Suprapubic skin (tissue), 4 donors: ENCODE results near the gene RAB6B. TPM values are rescaled to one million over a fixed set of nuclear protein-coding genes. Genes with fewer than 3 reads are reported as not detected.

Experiments used
- DNase-seq, 2 donors: peaks; one replicate each; pipeline ENCODE4 v3.0.0-alpha.2; 2019; ENCODE audit warnings: low spot score in 2 of 2
- H3K27ac ChIP-seq: fragments of 200-600 bp; sonication (generic); one replicate; pipeline ENCODE4 v1.5.1; 2019
- H3K27me3 ChIP-seq: fragments of 200-600 bp; sonication (generic); one replicate; pipeline ENCODE4 v1.5.1; 2019
- H3K36me3 ChIP-seq: fragments of 200-600 bp; sonication (generic); one replicate; pipeline ENCODE4 v1.5.1; 2019
- H3K4me1 ChIP-seq: fragments of 200-600 bp; sonication (generic); one replicate; pipeline ENCODE4 v1.5.1; 2019
- H3K4me3 ChIP-seq: fragments of 200-600 bp; sonication (generic); one replicate; pipeline ENCODE4 v1.5.1; 2019; ENCODE audit warnings: mild to moderate bottlenecking
- H3K9me3 ChIP-seq: fragments of 200-600 bp; sonication (generic); one replicate; pipeline ENCODE4 v1.5.1; 2019
- EP300 ChIP-seq: sonication (generic); formaldehyde crosslinking; IDR thresholded peaks from one replicate; pipeline ENCODE4 v1.6.1; 2017; ENCODE audit warnings: antibody characterized with exemption
- POLR2A ChIP-seq, 2 donors: fragments of 450-650 bp; IDR thresholded peaks; one replicate each; pipeline ENCODE4 v1.6.1; 2017; ENCODE audit warnings: antibody characterized with exemption in 2 of 2, mild to moderate bottlenecking in 2 of 2, moderate library complexity in 2 of 2
- POLR2AphosphoS5 ChIP-seq, 3 donors: sonication (generic); formaldehyde crosslinking; IDR thresholded peaks; one replicate each; pipeline ENCODE4 v1.6.1; 2017; ENCODE audit warnings: antibody characterized with exemption in 3 of 3
- WGBS: methylation state at CpG from one replicate; pipeline ENCODE4 v1.1.5; 2018; 5-methylcytosine and 5-hydroxymethylcytosine counted together
- total RNA-seq, 4 donors: library from RNA; depleted of rRNA; stranded (reverse); fragments of >200 nt; gene quantifications; one replicate each; pipeline ENCODE4 v1.1.0, GENCODE V29; 2016
- TF ChIP-seq, protein P1 (sequence below), 2 donors: fragments of 200-600 bp in 1 of 2; fragments of 450-650 bp in 1 of 2; sonication (generic) in 1 of 2; IDR thresholded peaks; one replicate each; pipeline ENCODE4 v1.5.1; 2016 to 2019; ENCODE audit warnings: antibody characterized with exemption in 2 of 2, mild to moderate bottlenecking in 1 of 2, moderate library complexity in 1 of 2

The RAB6B gene
- total RNA-seq, 4 donors from 2014 or later = 0.34 to 1.3 (median 0.83) TPM

DNA sequence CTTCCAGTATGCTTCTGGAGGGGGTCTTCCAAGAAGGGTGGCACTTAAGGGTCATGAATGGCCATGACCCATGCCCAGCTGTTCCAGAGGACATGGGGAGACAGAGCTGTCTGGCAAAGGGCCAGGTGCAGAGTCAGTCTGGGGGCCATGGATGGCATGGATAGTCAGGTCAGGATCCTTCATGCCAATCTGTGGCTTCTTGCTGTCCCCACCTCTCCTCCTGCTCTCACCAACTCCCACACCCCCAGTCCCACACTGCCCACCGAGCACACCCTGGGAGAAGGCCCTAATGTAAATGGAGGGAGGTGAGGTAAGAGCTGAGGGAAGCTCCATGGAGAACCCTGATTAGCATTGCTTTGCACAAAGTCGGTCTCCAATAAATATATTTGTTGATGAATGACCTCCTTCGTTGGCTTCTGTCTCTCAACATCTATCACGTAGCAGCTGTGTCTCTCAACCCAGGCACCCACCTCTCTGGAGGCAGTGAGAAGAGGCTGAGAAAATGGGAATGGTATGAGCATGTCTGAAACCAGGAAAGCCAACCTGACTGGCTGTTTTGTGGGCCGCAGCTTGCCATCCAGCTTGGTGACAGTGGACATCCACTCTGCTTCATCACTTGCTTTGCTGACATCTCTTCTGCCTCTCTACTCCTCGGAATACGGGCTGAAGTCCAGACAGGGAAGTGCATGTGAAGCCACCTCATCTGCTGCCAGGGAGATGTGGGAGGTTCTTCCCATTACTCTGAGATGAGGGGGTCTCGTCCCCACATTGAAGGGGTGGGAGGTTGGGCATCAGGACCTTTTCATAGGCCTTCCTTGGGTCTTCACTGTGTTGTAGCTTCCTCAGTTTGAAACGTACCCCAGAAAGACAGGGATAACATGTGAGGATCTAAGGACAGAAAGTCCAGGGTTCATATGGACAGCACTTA lies 37.7 kb upstream of the RAB6B start:
- peak; percentile 10 to 67 for DNase-seq
- H3K4me3 ChIP-seq = no peak overlapping the region
- no peaks in the 10 kb centered on the region for H3K36me3 ChIP-seq
- WGBS = 96% methylated on average over 9 of the region's 9 CpGs
- no peak overlapping the region for H3K27ac ChIP-seq
- TF ChIP-seq, protein P1, sequence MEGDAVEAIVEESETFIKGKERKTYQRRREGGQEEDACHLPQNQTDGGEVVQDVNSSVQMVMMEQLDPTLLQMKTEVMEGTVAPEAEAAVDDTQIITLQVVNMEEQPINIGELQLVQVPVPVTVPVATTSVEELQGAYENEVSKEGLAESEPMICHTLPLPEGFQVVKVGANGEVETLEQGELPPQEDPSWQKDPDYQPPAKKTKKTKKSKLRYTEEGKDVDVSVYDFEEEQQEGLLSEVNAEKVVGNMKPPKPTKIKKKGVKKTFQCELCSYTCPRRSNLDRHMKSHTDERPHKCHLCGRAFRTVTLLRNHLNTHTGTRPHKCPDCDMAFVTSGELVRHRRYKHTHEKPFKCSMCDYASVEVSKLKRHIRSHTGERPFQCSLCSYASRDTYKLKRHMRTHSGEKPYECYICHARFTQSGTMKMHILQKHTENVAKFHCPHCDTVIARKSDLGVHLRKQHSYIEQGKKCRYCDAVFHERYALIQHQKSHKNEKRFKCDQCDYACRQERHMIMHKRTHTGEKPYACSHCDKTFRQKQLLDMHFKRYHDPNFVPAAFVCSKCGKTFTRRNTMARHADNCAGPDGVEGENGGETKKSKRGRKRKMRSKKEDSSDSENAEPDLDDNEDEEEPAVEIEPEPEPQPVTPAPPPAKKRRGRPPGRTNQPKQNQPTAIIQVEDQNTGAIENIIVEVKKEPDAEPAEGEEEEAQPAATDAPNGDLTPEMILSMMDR (IDR thresholded peaks at IDR 0.05) = no peak
- TF ChIP-seq POLR2AphosphoS5 (IDR thresholded peaks at IDR 0.05) (no peak), EP300 (no peak), POLR2A (IDR thresholded peaks at IDR 0.05) (no peak)
- H3K9me3 ChIP-seq = no peaks in the 10 kb centered on the region
- H3K4me1 ChIP-seq = peaks cover 7% of the 10 kb centered on the region
- no peaks in the 10 kb centered on the region for H3K27me3 ChIP-seq

DNA sequence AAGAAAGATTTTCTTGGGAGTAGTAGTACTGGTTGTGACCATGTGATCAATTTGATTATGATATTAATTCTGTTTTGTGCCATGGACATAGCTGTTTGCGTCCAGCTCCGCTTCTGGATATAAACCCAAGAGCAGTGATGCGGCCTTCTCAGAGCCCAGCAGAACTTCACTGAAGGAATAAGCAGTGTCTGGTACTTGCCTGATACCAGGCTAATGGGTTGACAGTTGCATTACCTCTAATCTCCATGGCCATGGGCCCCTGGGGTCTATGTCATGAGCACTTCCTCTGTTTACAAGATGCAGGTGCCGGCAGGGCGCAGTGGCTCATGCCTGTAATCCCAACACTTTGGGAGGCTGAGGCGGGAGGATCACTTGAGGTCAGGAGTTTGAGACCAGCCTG lies 36.3 kb upstream of the RAB6B start:
- DNase-seq = peak in 1 of 2 donors; percentile 56
- H3K27ac ChIP-seq = no peak overlapping the region
- H3K9me3 ChIP-seq = no peaks in the 10 kb centered on the region
- H3K4me3 ChIP-seq = no peak overlapping the region
- H3K27me3 ChIP-seq = no peaks in the 10 kb centered on the region
- no peaks in the 10 kb centered on the region for H3K36me3 ChIP-seq
- H3K4me1 ChIP-seq = peaks cover 13% of the 10 kb centered on the region
- WGBS = 92% methylated on average over 6 of the region's 6 CpGs
- TF ChIP-seq EP300 = no peak
- TF ChIP-seq, protein P1 (IDR thresholded peaks at IDR 0.05) = no peak
- no peak for TF ChIP-seq POLR2A (IDR thresholded peaks at IDR 0.05)
- no peak for TF ChIP-seq POLR2AphosphoS5 (IDR thresholded peaks at IDR 0.05)

DNA sequence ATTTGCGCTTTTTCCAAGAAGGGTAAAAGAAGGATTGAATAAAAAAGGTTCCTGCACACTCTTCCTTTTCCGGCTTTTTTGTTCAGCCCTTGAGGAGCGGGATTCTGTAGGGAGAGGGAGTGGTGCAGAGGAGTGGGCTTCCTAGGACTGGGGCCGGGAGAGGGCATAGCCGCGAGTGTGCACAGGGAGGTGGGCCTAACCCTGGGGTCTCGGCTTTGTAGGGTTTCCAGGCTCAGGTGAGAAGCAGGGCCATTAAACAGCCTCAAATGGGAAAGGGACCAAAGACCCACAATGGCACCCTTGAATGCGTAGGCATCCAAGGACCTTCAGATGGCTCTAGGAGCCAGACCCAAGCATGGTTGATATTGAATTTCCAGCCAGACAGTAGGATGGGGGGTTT lies 35.4 kb upstream of the RAB6B start:
- Histone ChIP-seq H3K4me3 (no peak overlapping the region), H3K27me3 (no peaks in the 10 kb centered on the region), H3K36me3 (no peaks in the 10 kb centered on the region), H3K27ac (no peak overlapping the region), H3K9me3 (no peaks in the 10 kb centered on the region), H3K4me1 (peaks cover 16% of the 10 kb centered on the region)
- WGBS = 94% methylated on average over 8 of the region's 8 CpGs
- no peak for TF ChIP-seq POLR2AphosphoS5 (IDR thresholded peaks at IDR 0.05)
- peak in 1 of 2 donors; percentile 61 for DNase-seq

DNA sequence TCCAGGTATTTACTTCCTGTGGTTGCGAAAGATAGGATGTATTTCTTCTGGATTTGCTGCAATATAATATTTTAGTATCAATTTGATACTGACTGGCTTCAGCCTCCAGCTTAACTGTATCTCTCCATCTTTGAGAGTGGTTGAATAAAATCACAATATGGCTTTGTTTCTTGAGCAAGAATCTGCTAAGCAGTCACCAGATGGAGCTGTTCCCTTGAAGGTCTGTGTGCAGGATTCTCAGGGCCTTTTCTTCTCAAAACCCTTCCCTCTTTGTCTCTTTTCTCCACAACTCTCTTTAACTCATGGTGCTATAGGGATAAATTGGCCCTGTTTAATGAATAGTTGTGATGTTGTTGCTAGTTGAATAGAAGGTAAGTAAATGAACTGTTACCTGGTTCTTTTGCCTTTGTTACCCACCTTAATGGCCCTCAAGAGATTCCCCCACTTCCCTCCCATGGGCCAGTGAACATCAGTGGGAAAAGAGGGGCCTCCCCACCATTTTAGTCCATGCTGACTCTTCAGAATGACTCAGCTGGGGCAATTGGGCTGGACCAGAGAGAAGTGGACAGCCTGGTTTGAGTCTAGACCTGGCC lies 34.8 kb upstream of the RAB6B start:
- Histone ChIP-seq H3K27ac (no peak overlapping the region), H3K4me1 (peaks cover 16% of the 10 kb centered on the region), H3K36me3 (no peaks in the 10 kb centered on the region), H3K27me3 (no peaks in the 10 kb centered on the region), H3K9me3 (no peaks in the 10 kb centered on the region), H3K4me3 (no peak overlapping the region)
- peak in 1 of 2 donors; percentile 48 for DNase-seq
- 88% methylated on average over 1 of the region's 1 CpG for WGBS
- no peak for TF ChIP-seq POLR2AphosphoS5 (IDR thresholded peaks at IDR 0.05)
- TF ChIP-seq, protein P1 (IDR thresholded peaks at IDR 0.05) = peak; percentile 44 to 62

DNA sequence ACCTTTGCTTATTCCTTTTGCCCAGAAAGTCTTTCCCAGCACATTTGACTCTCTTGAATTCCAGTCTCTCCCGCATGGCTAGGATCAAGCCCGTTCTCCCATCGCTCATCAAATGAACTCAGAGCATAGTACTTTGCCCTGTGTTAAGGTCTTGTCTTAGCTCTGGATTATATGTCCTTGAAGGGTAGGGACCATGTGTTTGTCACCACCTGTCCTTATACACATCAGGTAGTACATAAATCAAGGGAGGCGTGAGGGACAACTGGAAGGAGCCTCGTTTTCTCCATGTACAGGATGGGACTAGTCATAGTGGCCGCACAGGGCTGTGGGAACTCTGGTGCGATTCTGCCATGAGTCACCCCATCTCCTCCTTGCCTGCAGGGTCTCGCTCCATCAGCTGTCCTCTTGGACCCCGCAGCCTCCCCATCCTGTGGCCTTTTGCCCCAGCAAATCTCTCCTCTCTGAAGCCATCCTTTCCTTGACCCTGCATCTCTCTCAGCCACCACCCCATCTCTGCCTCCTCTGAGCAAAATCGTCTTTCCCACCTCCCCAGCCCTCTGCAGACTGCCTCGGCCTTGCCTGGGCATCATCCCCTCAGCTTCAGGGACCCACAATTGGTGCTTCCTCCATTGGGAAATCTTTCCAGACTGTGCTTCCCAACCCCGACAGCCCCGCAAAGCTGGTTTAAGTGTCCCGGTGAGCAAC lies 33.4 kb upstream of the RAB6B start:
- no peaks in the 10 kb centered on the region for H3K9me3 ChIP-seq
- H3K27ac ChIP-seq = no peak overlapping the region
- 83% methylated on average over 14 of the region's 14 CpGs for WGBS
- no peak for DNase-seq
- no peaks in the 10 kb centered on the region for H3K36me3 ChIP-seq
- H3K27me3 ChIP-seq = no peaks in the 10 kb centered on the region
- TF ChIP-seq POLR2AphosphoS5 (IDR thresholded peaks at IDR 0.05) (no peak), EP300 (no peak), POLR2A (IDR thresholded peaks at IDR 0.05) (no peak)
- TF ChIP-seq, protein P1 (IDR thresholded peaks at IDR 0.05) = no peak
- H3K4me1 ChIP-seq = peaks cover 16% of the 10 kb centered on the region
- H3K4me3 ChIP-seq = no peak overlapping the region
